GM21390 (cell line): ENCODE data around the gene LUC7L3.
"Not testable (repeated sequence)": the region's sequence is repeated elsewhere in the genome, so short reads cannot be mapped to it uniquely, and the experiment has no call there.

Experiments
- ATAC-seq: cut with Tn5 transposase; IDR thresholded peaks from one replicate; pipeline ENCODE4 v1.9.1; 2021; ENCODE audit not compliant: unreplicated experiment

Gene LUC7L3

DNA sequence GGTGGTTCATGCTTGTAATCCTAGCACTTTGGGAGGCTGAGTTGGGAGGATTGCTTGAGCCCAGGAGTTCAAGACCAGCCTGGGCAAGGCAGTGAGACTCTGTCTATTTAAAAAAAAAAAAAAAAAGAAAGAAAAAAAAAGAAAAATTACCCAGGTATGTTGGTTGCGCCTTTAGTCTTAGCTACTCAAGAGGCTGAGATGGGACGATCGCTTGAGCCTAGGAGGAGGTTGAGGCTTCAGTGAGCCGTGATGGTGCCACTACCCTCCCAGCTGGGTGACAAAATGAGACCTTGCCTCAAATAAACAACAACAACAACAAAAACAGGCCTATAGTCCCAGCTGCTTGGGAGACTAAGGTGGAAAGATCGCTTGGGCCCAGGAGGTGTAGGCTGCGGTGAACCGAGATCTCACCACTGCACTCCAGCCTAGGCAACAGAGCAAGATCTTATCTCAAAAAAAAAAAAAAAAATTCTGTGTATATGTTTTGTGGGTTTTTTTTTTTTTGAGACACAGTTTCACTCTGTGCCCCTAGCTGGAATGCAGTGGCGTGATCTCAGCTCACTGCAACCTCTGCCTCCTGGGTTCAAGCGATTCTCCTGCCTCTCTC is 60.4 kb downstream of the LUC7L3 start:
- no peak for ATAC-seq

DNA sequence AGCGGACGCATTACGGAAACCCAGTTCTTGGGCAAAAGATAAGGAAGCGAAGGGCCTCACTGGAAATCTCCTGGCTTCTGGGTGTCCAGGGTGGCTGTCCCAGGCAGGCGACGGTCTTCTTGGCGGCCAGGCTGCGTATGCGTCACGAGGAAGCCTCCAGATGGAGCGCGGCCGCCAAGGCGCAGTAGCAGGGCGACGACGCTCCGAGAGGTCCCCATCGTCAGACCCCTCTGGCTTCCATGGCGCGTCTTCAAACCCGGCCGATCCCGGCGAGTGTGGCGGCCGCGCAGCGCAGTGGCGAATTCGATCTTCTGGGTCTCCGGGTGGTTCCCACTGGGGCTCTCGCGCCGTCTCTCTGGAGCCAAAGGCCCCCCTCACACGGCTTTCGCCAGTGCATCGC is 61.8 kb downstream of the LUC7L3 start:
- ATAC-seq: no peak

DNA sequence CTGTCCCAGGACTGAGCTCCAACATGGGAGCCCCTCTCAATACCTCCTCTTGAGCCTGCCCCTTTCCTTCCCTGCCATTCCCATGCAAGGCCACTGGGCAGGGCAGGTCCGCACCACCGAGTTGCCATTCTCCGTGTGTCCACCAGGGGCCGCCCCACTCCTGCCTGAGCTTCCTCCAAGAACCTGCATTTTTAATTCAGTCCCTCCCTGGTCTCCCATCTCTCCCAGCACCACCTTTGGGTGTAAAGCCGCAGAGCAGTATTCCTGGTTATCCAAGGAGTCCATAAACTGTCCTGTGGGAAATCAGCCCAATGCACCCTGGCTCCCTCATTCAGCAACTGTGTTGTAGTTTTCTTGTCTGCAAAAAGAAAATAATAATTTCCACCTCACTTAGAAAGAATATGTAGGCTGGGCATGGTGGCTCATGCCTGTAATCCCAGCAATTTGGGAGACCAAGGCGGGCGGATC is 63.8 kb downstream of the LUC7L3 start:
- no peak for ATAC-seq

DNA sequence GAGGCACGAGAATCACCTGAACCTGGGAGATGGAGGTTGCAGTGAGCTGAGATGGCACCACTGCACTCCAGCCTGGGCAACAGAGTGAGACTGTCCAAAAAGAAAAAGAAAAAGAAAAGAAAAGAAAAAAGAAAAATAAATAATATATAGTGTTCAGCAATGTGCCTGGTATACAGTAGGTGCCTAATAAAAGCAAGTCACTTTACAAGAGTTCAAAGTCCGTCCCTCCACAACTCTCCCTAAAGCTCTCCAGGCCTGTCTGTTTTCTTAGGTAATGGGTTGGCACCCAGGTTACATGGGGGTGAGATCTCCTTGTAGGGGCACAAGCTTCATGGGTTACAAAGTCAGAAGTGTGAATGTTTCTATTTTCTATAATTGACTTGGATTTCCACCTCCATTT is 64.5 kb downstream of the LUC7L3 start:
- no peak for ATAC-seq

DNA sequence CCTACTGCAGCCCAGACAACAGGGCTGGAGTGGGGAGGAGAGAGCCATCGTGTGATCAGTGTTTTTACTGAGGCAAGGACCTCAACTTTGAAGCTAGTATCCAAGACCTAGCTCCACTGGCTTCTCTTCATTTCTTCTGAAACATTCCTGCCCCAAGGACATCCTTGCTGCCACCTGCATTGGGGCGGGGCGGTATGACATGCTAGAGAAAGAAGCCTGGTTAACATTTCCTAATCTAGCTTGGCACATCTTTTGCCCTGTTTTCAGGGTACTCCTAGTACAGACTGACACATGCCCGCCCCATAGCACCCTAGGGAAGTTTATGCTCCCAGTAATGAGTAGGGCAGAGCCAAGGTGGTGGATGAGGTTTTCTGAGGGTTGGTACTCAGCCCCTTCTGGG is 65.7 kb downstream of the LUC7L3 start:
- ATAC-seq: no peak

DNA sequence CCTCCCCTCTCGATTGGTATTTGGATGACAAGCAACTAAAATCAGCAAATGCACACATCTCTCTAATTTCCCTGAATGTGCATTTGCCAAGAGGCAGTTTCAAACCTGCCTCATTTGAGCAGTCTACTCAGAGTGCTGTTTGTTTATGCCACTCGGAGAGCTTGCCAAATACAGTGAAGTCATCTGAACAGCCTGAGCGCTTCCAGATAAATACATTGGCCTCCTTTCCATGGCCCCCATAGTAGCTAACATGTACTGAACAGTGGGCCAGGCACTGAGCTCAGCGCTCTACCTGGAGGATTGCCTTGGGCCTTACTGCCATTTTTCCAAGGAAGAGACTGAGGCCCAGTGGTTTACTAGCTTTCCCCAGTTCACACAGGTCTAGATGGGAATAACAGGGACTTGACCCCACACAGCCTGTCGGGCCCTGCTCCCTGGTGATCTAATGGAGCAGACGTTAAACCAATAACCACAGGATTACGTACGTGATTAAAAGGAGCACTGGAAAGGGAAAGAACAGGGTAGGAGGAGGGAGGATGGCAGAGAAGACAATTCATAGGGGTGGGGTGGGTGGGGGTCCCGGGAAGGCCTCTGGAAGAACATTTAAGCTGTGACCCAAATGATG is 66.7 kb downstream of the LUC7L3 start:
- ATAC-seq: no peak

DNA sequence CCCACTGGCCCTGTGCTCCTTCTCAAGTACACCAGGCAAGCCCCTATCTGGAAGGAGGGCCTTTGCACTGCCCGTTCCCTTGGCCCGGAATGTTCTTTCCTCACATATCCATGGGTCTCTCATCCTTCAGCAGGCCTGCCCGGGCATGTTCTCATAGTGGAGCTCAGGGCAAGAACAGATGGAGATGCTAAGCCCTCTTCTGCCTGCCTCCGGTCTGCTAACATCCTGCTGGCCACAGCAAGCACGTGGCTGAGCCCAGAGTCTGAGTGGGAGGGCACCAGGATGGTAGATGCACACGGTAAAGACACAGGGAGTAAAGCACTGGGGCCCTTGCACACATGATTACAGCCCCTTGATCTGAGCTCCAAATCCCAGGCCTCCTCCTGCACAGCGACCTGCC is 67.7 kb downstream of the LUC7L3 start:
- no peak for ATAC-seq

DNA sequence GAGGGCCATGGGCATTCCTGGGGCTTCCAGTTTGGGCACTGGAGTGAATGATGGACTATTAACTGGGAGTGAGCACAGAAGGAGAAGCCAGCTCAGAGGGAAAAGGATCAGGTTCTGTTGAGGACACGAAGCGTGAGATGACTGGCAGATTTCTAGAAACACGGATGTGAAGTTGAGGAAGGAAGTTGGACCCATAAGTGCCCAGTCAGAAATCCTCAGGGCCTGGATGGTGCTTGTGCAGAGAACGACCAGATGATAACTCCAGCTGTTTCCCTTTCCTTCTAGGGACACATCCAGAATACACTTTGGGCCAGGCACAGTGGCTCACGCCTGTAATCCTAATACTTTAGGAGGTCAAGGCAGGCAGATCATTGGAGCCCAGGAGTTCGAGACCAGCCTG is 71.2 kb downstream of the LUC7L3 start:
- no peak for ATAC-seq

DNA sequence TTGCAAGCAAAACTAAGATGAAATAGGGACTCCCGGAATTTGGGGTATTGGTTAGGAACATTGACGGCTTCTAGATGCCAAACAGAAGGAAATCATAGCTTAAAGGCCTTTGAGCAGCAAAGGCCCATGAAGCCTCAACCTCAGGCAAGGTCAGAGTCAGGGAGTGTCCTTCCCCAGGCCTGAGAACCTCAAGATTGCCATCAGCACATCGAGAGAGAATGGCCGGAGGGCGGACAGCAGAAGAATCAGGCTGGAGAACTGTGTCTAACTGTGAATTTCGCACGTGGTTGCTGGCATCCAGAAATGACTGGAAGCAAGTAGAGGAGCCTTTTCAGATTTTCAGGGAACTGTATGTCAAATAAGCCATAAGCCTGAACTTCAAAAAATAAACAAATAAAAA is 72.7 kb downstream of the LUC7L3 start:
- ATAC-seq: no peak

DNA sequence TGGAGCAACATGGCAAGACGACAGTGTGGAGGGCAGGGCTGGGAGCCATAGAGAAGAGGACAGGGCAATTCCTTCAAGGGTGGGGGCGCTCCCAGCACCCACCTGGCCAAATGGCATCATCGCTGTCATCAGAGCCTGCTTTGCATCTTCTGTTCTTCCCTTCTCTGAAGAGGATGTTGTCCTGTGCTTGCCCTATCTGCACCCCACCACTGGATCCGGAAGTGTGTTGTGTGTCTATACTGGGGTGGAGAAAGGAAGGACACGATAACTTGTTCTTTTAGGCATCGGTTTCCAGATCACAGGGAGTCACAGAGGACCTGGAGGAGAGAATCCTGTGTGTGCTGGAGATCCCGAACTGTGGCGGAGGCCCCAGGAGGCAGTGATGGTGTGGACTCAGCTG is 73.6 kb downstream of the LUC7L3 start:
- ATAC-seq: no peak

DNA sequence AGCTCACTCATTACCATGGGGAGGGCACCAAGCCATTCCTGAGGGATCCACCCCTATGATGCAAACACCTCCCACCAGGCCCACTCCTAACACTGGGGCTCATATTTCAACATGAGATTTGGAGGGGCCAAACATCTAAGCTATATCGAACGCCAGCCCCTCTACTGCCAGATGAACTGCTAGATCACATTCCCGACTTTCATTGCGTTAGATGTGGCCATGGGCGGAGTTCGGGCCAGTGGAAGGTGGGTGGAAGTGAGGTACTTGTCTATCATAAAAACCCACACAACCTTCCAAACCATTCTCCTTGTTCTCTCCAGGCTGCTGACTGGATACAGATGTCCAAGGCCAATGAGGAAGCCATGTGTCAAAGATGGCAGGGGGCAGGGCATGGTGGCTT is 75.0 kb downstream of the LUC7L3 start:
- no peak for ATAC-seq

DNA sequence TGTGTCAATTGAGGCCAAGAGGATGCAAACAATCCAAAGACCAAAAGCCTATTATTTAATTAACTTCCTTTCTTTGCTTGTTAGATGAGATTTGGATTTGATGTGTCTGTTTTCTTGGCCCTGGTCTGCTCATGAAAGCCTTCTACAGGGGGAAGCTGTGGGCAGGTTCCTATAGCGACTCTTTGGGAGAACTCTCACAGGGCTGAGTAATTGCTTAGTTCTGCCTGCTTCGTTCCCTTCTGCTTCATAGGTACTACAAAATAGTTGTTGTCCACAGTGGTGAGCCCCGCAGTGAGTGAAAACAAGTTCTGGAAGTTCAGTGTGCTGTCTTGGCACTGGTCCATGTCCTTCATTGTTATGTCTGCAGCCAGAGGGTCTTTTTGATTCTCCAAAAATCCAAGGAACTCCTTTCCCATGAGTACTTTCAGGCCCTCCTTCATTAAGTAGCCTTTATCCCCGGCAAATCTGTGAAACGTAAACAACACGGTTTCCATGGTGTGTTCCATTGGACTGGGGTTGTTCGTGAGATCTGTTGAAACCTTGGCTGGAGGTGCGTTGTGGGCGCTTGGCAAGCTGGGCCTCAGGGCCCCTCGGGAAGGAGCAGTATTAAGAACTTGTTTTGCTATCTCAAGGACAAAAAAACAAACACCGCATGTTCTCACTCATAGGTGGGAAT is 77.9 kb downstream of the LUC7L3 start:
- no peak for ATAC-seq

DNA sequence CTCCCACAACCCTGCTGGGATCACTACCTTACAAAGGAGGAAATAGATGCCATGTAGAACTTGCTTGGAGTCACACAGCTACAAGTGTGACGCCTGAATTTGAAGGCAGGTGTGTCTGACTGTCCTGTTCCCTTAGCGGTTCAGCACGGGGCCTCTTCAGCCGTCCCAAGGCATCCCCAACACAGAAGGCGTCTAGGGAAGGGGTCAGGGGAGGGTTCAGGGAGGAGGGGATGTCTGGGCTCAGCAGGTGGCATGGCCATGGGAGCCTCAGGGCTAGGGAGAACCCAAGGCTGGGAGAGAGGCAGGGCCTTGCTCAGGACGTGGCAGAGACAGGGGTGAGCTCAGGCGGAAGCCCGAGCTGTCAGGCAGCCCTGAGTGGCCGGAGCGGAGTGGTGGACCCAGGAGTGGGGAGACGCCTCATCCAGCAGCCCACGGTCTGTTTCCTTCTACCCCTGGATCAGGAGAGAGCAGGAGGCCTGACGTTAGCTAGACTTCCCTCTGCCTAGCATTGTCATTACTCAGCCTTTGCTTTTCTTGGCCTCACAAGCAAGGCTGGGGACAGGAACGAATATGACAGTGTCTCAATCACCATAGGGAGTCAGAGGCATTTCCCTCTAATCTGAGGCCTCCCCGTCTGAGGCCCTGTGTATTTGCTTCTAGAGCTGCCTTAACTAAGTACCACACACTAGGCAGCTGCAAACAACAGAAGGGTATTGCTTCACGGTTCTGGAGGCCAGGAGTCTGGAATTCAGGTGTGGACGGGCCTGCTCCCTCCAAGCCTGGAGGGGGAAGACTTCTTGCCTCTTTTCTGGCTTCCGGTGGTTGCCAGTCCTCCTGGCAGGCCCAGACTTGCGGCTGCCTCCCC is 79.3 kb downstream of the LUC7L3 start:
- no peak for ATAC-seq

DNA sequence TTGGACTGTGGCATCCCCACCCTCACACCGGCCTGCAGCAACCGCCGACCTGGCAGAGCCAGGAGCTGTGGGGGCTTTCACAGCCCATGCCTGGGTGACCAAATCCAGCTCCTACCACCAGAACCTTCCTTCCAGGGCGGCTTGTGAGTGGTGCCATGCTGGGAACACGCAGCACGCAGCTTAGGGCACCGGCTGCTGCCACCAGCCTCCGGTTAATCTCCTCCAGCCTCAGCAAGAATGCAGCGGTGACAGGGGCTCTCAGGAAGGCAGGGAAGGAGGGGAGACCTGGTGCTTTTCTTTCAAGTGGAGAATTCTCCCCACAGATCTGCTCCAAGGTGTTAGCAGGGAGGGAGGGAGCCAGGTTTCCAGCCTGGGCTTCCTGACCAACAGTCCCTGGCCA is 80.2 kb downstream of the LUC7L3 start:
- ATAC-seq: no peak

DNA sequence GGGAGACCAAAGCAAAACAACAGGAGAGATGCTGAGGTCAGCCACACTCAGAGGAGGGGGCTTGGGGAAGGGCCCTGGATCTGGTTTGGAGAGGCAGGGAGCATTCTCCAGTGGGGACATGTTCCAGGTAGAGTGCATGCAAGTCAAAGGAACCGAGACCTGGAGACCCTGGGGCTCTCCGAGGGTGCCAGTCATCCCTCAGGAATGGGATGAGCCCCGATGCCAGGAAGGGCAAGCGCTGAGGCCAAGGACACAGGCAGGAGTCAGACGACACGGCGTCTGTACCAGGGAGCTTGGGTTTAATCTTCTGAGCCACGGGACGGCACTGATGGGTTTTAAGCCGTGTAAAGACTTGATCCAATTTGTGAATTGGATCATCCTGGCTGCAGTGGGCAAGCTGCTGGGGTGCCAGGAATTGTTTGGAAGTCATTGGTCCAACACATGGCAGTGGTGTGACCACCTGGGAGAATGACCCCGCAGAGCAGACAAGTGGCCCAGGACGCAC is 80.8 kb downstream of the LUC7L3 start:
- no peak for ATAC-seq

DNA sequence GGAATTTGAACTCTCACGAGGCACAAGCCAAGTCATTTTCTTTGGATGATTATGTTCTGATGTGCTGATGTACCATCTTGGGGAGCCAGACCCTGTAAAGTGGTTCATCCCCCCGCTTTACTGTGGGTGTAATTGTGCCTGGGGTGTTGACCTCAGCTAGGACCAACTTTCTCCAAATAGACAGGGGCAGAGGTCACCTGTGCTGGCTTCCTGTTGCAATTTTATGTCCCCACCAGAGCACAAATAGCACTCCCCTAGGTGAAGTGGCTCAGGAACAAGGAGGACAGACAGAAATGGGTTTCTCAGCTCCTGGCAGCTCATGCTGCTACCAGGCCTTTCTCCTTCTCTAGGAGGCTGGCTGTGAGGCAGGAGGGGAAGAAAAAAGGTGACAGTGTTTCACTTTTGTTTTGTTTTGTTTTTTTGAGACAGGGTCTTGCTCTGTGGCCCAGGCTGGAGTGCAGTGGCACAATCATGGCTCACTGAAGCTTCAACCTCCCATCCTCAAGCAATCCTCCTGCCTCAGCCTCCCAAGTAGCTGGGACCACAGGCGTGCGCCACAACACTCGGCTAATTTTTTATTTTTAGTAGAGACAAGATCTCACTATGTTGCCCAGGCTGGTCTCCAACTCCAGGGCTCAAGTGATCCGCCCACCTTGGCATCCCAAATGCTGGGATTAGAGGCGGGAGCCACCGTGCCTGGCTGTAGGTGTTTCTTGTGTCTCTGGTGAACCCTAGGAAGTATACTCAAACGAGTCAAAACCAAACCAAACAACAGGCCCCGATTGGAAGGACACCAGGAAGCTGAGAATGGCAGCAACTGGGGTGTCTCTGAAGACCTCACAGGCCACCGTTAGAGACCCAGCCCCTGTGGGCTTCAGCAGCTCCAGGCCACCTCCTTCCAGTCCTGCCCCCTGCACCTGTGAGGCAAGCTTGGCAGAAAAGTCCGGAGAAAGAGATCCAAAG is 83.5 kb downstream of the LUC7L3 start:
- ATAC-seq: no peak

DNA sequence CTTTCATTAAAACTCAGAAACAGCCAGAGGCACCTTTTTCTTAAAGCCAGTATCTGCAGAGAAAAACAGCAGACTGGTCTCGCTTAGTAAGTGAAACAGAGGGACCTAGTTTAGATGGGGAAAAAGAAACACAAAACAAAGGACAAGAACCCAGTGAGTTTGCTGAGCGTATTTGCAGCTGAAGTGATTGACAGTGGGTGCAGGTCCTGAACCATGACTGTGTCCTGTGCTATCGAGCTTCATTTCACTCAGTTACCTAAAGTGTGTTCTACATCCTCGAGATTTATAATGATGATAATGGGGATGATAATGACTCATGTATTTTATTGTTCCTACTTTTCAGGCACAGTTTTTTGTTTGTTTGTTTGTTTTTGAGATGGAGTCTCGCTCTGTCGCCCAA is 84.3 kb downstream of the LUC7L3 start:
- no peak for ATAC-seq

DNA sequence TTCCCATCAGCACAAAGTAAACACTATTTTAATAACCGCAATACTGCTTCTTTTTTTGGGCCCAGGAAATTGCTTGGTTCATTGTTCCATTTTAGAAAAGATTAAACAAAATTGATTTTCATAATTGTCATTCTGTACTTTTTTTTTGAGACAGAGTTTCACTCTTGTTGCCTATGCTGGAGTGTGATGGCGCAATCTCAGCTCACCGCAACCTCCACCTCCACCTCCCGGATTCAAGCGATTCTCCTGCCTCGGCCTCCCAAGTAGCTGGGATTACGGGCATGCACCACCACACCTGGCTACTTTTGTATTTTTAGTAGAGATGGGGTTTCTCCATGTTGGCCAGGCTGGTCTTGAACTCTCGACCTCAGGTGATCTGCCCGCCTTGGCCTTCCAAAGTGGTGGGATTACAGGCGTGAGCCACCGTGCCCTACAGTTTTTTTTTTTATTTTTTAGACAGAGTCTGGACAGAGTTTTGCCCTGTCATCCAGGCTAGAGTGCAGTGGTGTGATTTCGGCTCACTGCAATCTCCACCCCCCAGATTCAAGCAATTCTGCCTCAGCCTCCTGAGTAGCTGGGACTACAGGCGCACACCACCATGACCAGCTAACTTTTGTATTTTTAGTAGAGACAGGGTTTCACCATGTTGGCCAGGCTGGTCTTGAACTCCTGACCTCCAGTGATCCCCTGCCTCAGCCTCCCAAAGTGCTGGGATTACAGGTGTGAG is 85.5 kb downstream of the LUC7L3 start:
- not testable (repeated sequence) for ATAC-seq

DNA sequence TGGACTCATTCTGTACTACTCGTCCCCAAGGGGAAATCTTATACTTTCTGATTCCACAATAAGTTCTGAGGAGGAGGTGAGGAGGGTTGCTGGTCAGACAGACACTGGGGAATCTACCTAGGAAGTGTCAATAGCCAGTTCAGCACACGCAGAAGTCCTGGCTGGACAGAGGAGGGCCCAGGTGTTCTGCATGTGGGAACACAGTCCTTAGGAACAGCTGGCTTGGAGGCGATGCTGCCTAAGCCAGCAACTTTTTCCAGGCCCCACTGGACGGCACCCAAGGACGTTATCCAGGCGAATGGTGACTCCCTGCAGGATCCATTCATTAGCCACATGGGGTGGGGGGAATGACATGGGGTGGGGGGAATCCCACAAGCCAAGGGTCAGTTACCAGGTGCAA is 86.1 kb downstream of the LUC7L3 start:
- no peak for ATAC-seq
